ENCODE measurements around the gene TM7SF3.

Gene TM7SF3

DNA sequence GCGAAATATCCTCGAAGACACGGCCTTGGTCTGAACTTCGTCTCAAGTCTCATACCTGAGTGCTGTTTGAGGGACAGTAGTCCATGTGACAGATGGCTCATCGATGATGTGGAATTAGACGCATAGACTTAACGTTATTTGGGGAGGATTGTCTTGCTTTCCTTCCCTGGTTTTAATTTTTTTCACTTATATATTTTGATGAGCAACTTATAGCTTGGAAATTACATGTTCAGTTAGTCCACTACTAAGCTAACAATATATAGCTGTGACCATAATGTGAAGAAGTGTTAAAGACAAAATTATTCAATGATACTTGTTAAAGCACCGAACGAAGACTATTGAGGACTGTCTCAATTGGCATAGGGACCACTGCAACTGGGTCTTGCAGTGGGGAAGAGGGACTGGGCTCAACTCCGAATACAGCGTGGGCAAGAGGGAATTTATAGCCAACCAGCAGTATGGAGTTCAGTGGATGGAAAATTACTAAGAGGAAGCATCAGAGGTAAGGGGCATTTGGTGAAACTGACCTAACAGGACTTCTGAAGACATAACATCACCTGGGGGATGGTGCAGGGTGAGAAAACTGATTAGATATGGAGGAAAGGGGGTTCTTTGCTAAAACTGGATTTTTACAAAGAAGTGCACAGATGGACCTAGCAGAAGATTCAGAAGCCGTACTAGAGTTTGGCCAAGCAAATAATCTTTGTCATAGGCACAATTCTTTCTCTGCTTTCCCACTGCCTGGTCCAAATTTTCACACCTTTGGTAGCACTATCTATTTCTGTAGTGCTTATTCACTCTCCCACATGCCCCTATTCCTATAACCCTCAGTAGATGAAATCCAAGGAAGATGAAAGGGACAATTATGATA lies 910 bp upstream of the TM7SF3 start:
- DNase-seq: no peak

DNA sequence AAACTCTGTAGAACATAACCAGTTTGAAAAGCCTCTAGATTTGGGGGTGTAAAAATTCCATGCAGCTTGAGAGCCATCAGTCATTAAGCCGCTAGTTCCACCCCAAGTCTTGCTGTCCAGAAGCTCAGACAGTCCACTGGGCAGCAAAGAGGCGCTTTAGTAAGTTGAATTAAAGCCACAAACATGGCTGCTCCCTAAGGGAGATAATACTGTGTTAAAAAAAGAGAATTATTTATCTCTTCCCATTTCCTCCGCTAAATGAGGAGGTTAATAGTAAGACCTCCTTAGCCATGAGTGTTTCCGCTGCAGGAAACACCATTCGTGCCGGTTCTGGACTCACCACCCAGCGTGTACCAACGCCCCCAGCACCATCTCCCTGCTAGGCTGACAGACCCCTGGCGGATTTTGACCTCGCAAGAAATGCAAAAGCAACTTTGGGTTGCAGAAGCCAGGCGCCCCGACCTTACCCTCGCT lies 536 bp downstream of the TM7SF3 start:
- no peak for DNase-seq

DNA sequence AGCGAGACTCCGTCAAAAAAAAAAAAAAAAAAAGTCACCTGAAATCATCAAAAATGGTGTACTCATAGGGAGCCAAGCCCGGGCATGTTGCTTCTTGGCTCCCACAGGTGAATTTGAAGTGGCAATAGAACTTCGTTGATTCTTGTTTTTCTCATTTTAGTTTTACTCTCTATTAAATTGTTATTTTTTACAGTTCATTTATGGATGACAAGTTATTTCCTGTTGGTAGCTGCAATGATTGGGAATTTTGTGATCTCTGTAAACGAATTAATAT lies 1.3 kb downstream of the TM7SF3 start:
- peak; percentile 61 for DNase-seq

DNA sequence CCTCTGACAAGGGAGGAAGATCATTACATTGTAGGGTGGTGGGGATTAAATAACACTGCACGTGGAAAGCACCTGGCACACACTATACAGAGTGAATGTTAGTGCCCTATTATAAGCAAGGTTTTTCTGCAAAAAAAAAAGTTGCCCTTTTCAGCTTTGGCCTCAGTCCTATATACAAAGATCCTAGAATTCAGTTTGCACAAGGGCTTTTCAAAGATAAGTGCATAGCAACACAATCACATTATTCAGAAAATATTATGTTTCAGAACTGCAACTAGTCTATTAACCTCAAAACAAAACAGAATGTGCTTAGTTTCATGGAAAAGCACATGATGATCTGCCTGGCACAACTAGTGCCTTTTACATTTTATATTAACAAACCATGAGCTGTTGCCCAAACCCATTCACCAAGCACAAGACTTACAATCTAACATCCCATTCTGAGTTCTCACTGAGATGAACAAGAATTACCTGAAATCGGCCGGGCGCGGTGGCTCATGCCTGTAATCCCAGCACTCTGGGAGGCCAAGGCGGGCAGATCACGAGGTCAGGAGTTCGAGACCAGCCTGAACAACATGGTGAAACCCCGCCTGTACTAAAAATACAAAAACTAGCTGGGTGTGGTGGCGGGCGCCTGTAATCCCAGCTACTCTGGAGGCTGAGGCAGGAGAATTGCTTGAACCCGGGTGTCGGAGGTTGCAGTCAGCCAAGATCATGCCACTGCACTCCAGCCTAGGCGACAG lies 1.8 kb downstream of the TM7SF3 start:
- no peak for DNase-seq

DNA sequence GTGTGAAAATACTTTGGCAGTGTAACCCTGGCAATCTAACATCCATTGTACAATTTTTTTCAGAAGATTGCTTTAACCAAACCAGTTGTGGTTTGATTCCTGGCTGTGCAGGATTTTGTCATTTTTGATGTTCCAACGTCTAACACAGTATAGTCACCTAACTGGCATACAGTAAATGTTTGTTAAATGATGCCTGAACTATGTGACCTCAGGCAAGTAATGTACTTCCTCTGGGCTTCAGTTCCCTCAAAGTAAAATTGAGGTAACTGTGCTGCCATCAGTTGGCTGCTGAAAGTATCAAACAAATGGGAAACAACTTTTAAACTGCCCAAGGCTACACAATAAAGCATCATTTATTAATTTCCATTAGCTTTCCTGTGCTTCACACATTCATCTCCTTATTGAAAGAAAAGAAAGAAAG lies 4.3 kb downstream of the TM7SF3 start:
- no peak for DNase-seq

DNA sequence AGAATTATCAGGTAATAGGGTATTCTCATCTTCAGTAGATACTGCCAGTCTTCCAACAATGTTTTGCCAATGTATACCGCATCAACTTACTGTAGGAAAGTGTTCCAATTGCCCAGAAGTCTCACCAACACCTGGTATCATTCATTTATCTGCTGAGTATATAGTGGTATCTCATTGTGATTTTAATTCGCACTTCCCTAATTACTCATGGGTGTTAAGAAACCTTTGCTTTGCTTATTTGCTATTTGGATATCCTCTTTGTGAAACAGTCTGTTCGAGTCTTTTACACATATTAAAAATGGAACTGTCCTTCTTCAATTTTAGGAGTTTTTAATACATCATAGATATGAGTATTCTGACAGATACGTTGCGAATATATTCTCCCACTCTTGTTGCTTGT lies 6.1 kb downstream of the TM7SF3 start:
- DNase-seq: no peak

DNA sequence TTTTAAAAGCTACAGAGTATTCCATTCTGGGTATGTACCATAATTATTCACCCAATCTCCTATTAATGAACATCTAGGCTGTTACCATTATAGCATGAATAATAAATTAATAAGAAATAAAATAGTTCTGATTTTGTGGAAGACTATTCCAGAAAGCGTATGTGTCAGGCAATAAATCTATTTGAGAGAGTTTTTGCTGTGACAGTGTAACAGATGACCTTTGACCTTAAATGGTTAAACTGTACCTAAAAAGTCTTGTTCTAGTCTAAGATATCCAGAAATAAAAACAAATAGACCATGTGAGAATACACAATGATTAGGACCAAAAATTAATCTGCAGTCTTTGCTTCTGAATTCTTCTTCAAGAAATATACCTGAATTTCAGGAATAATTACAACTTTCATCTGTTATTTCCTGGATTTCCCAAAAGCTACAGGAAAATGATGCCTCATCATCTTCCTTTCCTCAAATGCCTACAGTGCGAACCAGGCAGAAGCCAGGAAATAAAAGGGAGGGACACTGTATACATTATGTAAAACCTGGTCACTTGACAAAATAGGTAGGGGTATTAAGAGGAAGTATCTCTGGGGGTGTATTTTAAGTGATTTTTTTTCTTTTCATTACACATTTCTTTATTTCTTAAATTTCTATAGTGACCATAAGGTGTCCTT lies 7.3 kb downstream of the TM7SF3 start:
- no peak for DNase-seq

DNA sequence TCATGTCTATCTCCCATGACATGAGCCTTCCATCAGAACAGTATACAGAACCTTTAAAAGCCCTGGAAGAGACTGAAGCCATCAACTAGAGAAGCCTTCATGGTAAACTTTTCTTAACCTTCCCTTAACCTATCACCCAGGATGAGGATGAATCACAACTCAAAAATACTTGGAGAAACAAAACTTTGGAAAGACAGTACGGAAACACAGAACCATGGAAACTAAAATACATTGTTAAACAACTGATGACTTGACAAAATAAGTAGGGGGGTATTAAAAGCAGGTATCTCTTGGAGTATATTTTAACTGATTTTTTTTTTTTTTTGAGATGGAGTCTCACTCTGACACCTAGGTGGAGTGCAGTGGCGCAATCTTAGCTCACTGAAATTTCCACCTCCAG lies 8.7 kb downstream of the TM7SF3 start:
- DNase-seq: no peak

DNA sequence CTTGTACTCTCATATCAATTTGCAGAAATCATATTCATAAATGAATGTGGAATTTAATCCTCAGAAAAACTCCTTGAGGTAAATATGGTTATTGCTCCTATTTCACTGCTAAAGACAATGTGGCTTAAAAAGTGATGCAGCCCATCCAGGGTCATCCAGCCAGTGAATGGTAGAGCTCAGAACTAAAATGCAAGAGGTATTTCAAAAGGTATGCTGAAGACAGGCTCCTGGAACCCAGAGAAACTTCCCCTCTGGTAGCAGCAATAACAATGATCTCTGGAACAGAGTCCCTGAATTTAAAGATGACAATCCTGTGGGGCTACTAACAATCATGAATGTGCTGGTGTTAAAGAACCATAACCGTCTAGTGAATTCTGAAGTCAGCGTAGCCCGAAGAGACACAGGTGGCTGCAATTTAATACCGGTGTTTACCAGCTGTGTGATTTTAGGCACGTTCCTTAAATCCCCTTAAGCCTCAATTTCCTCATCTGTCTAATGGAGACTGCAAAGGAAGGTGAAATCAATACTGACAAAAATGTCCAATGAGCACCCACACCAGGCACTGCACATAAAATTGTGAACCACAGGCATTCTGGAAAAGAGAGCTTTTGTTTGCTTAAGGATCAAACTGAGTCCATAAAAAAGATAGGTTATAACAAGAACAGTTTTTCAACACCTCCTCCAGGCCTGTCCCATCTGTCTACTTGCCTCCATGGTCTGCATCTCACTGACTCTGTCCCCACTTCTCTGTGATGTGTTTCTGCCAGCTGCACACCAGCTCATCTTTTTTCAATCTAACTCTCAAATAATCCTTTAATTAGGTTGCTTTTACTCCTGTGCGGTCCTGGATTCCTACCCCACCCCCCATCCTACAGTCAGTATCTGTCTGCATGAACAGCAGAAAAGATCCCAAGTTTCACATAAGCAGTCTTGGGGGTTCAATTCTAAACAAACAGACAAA lies 10.5 kb downstream of the TM7SF3 start:
- DNase-seq: no peak

DNA sequence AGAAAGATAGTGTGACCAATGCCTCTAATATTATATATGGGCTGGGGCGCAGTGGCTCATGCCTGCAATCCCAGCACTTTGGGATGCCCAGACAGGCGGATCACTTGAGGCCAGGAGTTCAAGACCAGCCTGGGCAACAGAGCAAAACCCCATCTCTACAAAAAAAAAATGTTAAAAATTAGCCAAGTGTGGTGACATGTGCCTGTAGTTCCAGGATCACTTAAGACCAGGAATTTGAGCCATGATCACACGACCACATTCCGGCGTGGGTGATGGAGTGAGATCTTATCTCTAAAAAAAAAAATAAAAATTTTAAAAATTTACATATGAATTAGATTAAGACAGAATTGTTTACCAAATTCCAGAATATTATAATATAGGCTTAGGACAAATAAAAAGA lies 12.0 kb downstream of the TM7SF3 start:
- no peak for DNase-seq

DNA sequence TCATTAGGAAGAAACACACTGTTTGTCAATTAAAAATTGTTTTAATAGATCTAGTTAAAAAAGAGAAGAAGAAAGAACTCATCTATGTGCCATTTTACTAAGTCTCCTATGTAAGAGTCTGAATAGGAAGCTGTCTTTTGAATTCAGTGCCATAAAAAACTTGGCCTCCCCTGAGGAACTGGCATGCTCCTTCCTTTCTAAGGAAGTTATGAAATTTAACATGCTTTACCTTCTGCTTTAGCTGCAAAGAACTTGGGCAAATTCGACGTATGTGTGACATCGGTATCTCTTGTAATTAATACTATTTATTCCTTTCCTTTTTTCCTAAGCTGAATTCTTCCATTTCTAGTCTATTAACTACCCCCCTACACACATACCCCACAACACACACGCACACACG lies 12.5 kb downstream of the TM7SF3 start:
- DNase-seq: no peak

DNA sequence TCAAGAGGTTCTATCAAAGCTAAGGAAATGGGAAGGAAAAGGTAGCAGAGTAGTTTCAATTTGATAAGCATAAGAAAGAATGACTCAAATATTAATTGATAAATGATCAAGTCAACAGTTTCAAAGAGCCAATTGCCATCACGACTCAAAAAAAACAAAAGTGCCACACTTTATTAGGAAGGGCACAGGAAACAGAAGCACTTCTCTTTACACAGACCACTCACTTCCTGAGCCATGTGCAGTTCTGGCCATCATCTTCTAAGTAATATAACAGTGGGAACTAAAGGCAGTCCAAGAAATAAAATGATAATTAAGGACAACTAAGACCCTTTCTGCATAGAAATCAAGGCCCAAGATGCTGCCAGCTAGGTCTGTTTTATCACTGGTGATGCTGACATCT lies 13.2 kb downstream of the TM7SF3 start:
- DNase-seq: no peak

DNA sequence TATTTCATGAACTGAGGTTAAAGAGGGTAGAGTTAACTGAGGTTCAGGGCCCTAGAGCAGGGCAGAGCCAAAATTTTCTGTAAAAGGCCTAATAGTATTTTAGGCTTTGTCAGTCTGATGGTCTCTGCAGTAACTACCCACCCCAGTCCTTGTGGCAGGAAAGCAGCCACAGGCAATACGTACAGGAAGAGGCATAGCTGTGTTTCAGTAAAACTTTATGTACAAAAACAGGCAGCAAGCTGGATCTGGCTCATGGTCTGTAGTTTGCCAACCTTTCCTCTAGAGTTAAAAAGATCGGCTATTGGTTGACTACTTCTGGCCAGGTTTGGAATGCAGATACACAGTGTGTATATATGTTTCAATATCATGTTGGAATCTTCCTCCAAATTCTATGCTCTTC lies 17.2 kb downstream of the TM7SF3 start:
- DNase-seq: no peak

DNA sequence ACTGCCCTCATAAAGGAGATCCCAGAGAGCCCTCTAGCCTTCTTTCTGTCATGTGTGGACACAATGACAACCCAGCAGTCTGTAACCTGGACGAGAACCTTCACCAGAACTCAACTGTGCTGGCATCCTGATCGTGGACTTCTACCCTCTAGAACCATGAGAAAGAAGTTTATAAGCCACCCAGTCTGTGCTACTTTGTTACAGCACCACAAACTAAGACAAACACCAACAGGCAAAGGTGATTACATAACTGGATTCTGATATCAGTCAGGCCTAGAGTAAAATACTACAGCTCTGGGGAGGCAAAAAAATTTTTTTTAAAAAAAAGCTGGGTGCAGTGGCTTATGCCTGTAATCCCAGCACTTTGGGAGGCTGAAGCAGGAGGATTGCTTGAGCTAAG lies 18.5 kb downstream of the TM7SF3 start:
- DNase-seq: no peak

DNA sequence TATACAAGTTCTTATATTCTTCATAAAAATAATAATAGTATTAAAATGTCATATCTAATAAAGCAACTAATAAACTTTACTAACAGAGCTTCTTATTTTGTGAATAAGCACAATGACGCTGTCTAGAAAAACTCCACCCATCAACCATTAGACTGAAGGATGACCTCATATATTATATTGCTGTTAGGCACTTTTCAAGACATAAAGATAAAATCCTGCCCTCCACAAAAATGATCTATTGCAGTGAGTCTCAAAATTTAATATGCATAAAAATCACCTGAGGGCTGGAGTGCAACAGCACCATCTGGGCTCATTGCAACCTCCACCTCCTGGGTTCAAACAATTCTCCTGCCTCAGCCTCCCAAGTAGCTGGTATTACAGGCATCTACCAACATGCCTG lies 20.1 kb downstream of the TM7SF3 start:
- DNase-seq: no peak

DNA sequence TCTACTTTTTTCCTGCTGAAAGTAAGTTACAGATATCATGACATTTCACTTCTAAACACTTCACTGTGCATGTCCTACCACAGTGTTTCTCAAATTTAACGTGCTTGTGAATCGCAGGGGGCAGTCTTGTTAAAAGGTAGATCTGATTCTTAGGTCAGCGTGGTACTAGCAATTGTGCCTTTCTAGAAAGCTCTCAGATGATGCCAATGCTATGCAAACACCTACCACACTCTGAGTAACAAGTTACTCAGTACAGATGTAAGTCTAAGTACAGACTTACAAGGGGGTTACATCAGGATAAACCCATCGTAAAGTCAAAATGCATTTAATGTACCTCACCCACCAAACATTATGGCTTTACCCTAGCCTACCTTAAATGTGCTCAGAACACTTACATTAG lies 22.4 kb downstream of the TM7SF3 start:
- no peak for DNase-seq

DNA sequence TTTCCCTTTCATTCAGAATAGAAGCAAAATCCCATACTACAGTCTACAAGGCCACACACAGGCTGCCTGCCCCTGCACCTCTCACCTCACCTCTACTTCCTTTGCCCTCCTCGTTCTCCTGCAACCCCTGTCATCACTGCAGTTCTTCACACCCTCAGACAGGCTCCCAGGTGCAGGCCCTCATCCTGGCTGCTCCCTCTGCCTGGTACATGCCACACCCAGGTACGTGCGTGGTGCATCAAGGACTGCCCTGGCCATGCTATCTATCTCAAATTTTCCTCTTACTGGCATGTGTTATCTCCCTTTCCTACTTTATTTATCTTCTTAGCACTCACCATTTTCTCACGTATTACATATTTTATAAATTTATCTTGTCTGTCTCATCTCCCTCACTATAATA lies 24.3 kb downstream of the TM7SF3 start:
- DNase-seq: no peak

DNA sequence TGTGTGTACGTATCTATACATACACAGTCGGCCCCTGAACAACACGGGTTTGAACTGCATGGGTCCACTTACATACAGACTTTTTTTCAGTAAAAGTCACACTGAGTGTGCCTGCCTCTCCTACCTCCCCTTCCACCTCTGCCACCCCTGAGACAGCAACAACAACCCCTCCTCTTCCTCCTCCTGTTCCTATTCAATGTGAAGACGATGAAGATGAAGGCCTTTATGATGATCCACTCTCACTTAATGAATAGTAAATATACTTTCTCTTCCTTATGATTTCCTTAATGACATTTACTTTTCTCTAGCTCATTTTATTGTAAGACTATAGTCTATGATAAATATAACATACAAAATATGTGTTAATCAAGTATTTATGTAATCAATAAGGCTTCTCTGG lies 25.5 kb downstream of the TM7SF3 start:
- no peak for DNase-seq

DNA sequence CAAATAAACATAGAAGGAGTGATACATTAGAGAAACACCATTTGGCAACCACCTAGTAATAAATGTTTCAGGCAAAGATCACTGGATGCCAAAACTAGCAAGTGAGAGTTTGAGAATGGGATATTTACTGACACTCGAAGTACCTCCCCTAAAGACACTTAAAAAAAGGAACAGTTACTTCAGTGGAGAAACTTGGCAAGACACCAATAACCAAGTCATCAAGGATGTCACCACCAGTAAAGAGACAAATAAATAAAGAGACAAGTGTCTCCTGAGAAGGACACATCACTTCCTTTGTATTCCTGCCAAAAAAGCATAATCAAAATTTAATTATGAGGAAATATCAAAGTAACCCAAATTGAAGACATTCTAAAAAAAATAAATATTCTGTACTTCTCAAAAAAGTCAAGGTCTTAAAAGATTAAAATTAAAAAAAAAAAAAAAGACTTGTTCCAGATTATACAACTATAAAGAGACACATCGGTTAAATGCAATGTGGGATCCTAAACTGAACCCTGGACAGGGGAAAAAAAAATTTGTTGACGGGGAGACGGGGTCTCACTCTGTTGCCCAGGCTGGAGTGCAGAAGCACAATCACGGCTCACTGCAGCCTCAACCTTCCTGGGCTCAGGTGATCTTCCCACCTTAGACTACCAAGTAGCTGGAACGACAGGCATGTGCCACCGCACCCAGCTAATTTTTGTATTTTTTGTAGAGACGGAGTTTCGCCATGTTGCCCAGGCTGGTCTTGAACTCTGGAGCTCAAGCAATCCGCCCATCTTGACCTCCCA lies 26.4 kb downstream of the TM7SF3 start:
- DNase-seq: no peak

DNA sequence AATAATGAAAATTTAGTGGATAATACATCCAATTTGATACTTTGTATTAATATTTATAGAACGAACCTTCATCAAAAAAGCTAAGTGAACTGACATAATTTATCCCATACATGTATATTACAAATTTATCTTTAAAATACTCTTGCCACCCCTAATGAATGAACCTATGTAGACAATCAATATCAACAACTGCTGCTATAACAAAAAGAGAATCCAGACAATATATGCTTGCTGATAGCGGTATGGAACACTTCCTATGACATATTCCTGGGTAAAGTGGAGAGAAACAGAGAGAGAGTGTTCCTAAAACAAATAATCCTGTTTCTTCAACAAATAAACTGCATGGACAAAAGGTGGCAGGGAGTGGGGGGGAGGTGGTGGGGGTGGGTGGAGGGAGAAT lies 31.3 kb downstream of the TM7SF3 start:
- DNase-seq: no peak

DNA sequence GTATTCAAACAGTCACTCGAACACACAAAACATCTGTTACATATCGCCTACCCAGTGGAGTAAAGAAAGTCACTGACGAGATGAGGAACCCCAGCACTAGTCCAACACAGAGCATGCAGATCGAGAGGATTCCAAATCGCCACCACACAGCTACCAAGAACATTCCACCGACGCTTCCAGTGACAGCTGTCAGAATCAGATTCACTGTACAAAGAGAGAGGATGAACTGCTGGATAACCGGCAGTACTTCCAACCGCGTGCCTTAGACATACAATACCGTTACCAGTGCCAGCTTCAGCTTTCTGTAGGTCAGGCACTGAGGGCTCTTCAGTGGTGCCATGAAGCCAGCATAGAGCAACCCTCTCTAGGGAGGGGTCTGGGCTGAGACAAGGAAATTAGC lies 34.5 kb downstream of the TM7SF3 start:
- no peak for DNase-seq

DNA sequence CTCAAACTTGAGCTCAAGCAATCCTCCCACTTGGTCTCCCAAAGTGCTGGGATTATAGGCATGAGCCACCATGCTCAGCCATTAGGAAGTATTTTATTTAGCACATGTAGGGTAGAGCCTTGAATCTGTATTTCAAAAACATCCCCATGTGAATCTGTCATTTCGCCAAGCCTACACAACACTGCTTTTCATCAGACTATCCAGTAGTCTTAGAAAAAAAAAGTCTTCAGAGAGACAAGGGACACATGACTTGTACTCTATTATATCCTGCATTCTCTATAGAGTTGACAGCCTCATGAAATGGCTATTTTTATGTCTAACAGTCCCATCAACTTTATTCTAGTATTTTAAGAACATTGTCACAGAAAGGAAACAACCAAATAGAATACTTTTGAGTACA lies 35.4 kb downstream of the TM7SF3 start:
- DNase-seq: no peak

All from NCI-H1105 (cell line).